Central memory CD4-positive, alpha-beta T cell (primary cell): ENCODE measurements around the gene CORO2B.
"Not testable (repeated sequence)": the region's sequence is repeated elsewhere in the genome, so short reads cannot be mapped to it uniquely, and the experiment has no call there.

Source experiments
- DNase-seq: peaks from one replicate; pipeline ENCODE4 v3.0.0; 2022

Gene CORO2B

GRCh38 chr15:68743256-68743655, 164.5 kb downstream of the CORO2B start:
- no peak for DNase-seq

- no peak for DNase-seq
Observed at GRCh38 chr15:68749365-68749764, 170.6 kb downstream of the CORO2B start.

GRCh38 chr15:68749793-68750192, 171.0 kb downstream of the CORO2B start:
- no peak for DNase-seq

GRCh38 chr15:68751622-68752021, 172.8 kb downstream of the CORO2B start:
- DNase-seq = no peak

GRCh38 chr15:68755731-68756130, 176.9 kb downstream of the CORO2B start:
- no peak for DNase-seq

GRCh38 chr15:68759982-68760579, 181.3 kb downstream of the CORO2B start:
- not testable (repeated sequence) for DNase-seq

- no peak for DNase-seq
Observed at GRCh38 chr15:68763063-68763462, 184.3 kb downstream of the CORO2B start.

- DNase-seq = no peak
Observed at GRCh38 chr15:68764090-68764489, 185.3 kb downstream of the CORO2B start.

- no peak for DNase-seq
Observed at GRCh38 chr15:68765602-68766368, 187.0 kb downstream of the CORO2B start.

GRCh38 chr15:68767833-68768232, 189.0 kb downstream of the CORO2B start:
- no peak for DNase-seq

- no peak for DNase-seq
Observed at GRCh38 chr15:68768321-68768720, 189.5 kb downstream of the CORO2B start.

- no peak for DNase-seq
Observed at GRCh38 chr15:68769702-68770101, 190.9 kb downstream of the CORO2B start.

- no peak for DNase-seq
Observed at GRCh38 chr15:68770216-68770615, 191.4 kb downstream of the CORO2B start.

- no peak for DNase-seq
Observed at GRCh38 chr15:68773036-68773435, 194.2 kb downstream of the CORO2B start.

GRCh38 chr15:68774120-68774519, 195.3 kb downstream of the CORO2B start:
- DNase-seq = no peak

GRCh38 chr15:68774521-68775235, 195.9 kb downstream of the CORO2B start:
- no peak for DNase-seq

GRCh38 chr15:68775236-68775577, 196.4 kb downstream of the CORO2B start:
- DNase-seq = no peak

- DNase-seq = no peak
Observed at GRCh38 chr15:68775671-68776476, 197.1 kb downstream of the CORO2B start.

GRCh38 chr15:68776477-68777270, 197.9 kb downstream of the CORO2B start:
- DNase-seq = no peak
